ENCODE results near the gene DLX1. TPM values are rescaled to one million over a fixed set of nuclear protein-coding genes. Genes with fewer than 3 reads are reported as not detected.

DLX1 gene
- total RNA-seq, 2 experiments from 2014 or later: not detected

GRCh38 chr2:172120118-172120517, 34.8 kb downstream of the DLX1 start:
- H3K27ac Mint-ChIP-seq: no peak overlapping the region
- intact Hi-C loops (cut with DNase I, micrococcal nuclease): no loop called here
- H3K36me3 Mint-ChIP-seq (ENCODE audit: low read depth): no peaks in the 10 kb centered on the region
- ChIA-PET POLR2A (no interaction called here), CTCF (no interaction called here)
- Histone ChIP-seq H3K27me3 (ENCODE audit: control insufficient read depth in 1 of 2, insufficient read depth in 2 of 2, low read length in 2 of 2) (peaks cover 0 to 9% of the 10 kb centered on the region in 2 experiments), H3K27ac (ENCODE audit: low read depth in 1 of 2, low read length in 2 of 2) (no peak overlapping the region), H3K4me3 (ENCODE audit: low read length) (no peak overlapping the region), H3K9me3 (ENCODE audit: control insufficient read depth in 1 of 2, insufficient read depth in 1 of 2, low read length in 2 of 2) (no peaks in the 10 kb centered on the region), H3K4me1 (ENCODE audit: insufficient read depth, low read length) (no peaks in the 10 kb centered on the region), H3K36me3 (ENCODE audit: insufficient read depth, low read length) (no peaks in the 10 kb centered on the region)
- H3K9me3 Mint-ChIP-seq: no peaks in the 10 kb centered on the region
- DNase-seq: no peak
- H3K27me3 Mint-ChIP-seq: peaks cover 21% of the 10 kb centered on the region
- no peaks in the 10 kb centered on the region for H3K4me1 Mint-ChIP-seq (ENCODE audit: low read depth)
- no peak overlapping the region for H3K4me3 Mint-ChIP-seq
- ATAC-seq (ENCODE audit: poor library complexity): no peak
- no peak for TF ChIP-seq CTCF (IDR thresholded peaks at IDR 0.05)

- no peaks in the 10 kb centered on the region for H3K36me3 Mint-ChIP-seq (ENCODE audit: low read depth)
- Histone ChIP-seq H3K27ac (ENCODE audit: low read depth in 1 of 2, low read length in 2 of 2) (no peak overlapping the region), H3K9me3 (ENCODE audit: control insufficient read depth in 1 of 2, insufficient read depth in 1 of 2, low read length in 2 of 2) (no peaks in the 10 kb centered on the region), H3K4me1 (ENCODE audit: insufficient read depth, low read length) (no peaks in the 10 kb centered on the region), H3K36me3 (ENCODE audit: insufficient read depth, low read length) (no peaks in the 10 kb centered on the region), H3K4me3 (ENCODE audit: low read length) (no peak overlapping the region), H3K27me3 (ENCODE audit: control insufficient read depth in 1 of 2, insufficient read depth in 2 of 2, low read length in 2 of 2) (peaks cover 0 to 2% of the 10 kb centered on the region in 2 experiments)
- peaks cover 4% of the 10 kb centered on the region for H3K9me3 Mint-ChIP-seq
- H3K27ac Mint-ChIP-seq: no peak overlapping the region
- POLR2A ChIA-PET: no interaction called here
- intact Hi-C loops (cut with DNase I, micrococcal nuclease): loop anchor here in 1 of 2 experiments (5.0 kb wide), 1 partner anchor 426 kb away; no protein-coding TSS in a partner anchor
- no peaks in the 10 kb centered on the region for H3K27me3 Mint-ChIP-seq
- DNase-seq (no peak), ATAC-seq (ENCODE audit: poor library complexity) (no peak)
- no peak for TF ChIP-seq CTCF (IDR thresholded peaks at IDR 0.05)
- H3K4me1 Mint-ChIP-seq (ENCODE audit: low read depth): no peaks in the 10 kb centered on the region
- no peak overlapping the region for H3K4me3 Mint-ChIP-seq
- CTCF ChIA-PET: interaction anchor here (0.8 to 1.1 kb wide), 2 partner anchors 8 to 333 kb away, joined by 3 to 4 read pairs; no protein-coding TSS in a partner anchor
These were observed 43.2 kb downstream of the DLX1 start for GRCh38 chr2:172128484-172128883.

- H3K27ac Mint-ChIP-seq: no peak overlapping the region
- H3K9me3 Mint-ChIP-seq: peaks cover 4% of the 10 kb centered on the region
- H3K36me3 ChIP-seq (ENCODE audit: insufficient read depth, low read length): no peaks in the 10 kb centered on the region
- ATAC-seq (ENCODE audit: poor library complexity): no peak
- no peaks in the 10 kb centered on the region for H3K4me1 Mint-ChIP-seq (ENCODE audit: low read depth)
- no peak overlapping the region for H3K27ac ChIP-seq (ENCODE audit: low read depth in 1 of 2, low read length in 2 of 2)
- no peak overlapping the region for H3K4me3 Mint-ChIP-seq
- H3K36me3 Mint-ChIP-seq (ENCODE audit: low read depth): no peaks in the 10 kb centered on the region
- no peaks in the 10 kb centered on the region for H3K27me3 Mint-ChIP-seq
- CTCF ChIA-PET: interaction anchor here (0.7 to 1.1 kb wide), 3 partner anchors 15 to 336 kb away, joined by 3 read pairs; no protein-coding TSS in a partner anchor
- no peaks in the 10 kb centered on the region for H3K9me3 ChIP-seq (ENCODE audit: control insufficient read depth in 1 of 2, insufficient read depth in 1 of 2, low read length in 2 of 2)
- TF ChIP-seq CTCF (IDR thresholded peaks at IDR 0.05): no peak
- peaks cover 0 to 2% of the 10 kb centered on the region in 2 experiments for H3K27me3 ChIP-seq (ENCODE audit: control insufficient read depth in 1 of 2, insufficient read depth in 2 of 2, low read length in 2 of 2)
- DNase-seq: no peak
- intact Hi-C loops (cut with DNase I, micrococcal nuclease): loop anchor here in 1 of 2 experiments (5.0 kb wide), 1 partner anchor 427 kb away; no protein-coding TSS in a partner anchor
- POLR2A ChIA-PET: no interaction called here
- no peaks in the 10 kb centered on the region for H3K4me1 ChIP-seq (ENCODE audit: insufficient read depth, low read length)
- no peak overlapping the region for H3K4me3 ChIP-seq (ENCODE audit: low read length)
These were observed 44.1 kb downstream of the DLX1 start for GRCh38 chr2:172129404-172129803.

All from CD4-positive, alpha-beta T cell (primary cell).